ENCODE results near the gene CDH12.

DNA sequence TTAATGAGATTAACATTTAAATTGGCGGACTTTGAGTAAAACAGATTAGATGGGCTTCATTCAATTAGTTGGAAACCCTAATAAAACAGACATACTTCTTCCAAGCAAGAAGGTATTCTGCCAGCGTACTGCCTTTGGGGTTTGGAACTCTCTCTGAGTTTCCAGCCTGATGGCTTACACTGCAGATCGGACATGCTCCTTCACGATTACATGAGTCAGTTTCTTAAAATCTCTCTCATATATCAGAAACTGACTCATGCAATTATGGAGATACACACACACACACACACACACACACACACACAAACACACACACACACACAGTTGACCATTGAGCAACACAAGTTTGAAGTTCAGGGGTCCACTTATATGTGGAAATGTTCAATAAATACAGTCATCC, 789.4 kb downstream of the CDH12 start:
- TF ChIP-seq, protein P1, sequence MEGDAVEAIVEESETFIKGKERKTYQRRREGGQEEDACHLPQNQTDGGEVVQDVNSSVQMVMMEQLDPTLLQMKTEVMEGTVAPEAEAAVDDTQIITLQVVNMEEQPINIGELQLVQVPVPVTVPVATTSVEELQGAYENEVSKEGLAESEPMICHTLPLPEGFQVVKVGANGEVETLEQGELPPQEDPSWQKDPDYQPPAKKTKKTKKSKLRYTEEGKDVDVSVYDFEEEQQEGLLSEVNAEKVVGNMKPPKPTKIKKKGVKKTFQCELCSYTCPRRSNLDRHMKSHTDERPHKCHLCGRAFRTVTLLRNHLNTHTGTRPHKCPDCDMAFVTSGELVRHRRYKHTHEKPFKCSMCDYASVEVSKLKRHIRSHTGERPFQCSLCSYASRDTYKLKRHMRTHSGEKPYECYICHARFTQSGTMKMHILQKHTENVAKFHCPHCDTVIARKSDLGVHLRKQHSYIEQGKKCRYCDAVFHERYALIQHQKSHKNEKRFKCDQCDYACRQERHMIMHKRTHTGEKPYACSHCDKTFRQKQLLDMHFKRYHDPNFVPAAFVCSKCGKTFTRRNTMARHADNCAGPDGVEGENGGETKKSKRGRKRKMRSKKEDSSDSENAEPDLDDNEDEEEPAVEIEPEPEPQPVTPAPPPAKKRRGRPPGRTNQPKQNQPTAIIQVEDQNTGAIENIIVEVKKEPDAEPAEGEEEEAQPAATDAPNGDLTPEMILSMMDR (IDR thresholded peaks at IDR 0.05), result no peak
- no peak for TF ChIP-seq EP300 (IDR thresholded peaks at IDR 0.05)

Measured in suprapubic skin (tissue), 3 donors.